Small intestine (tissue), 7 donors: ENCODE results near the gene ANKRD23. TPM values are rescaled to one million over a fixed set of nuclear protein-coding genes. Genes with fewer than 3 reads are reported as not detected.
"Not testable (repeated sequence)": the region's sequence is repeated elsewhere in the genome, so short reads cannot be mapped to it uniquely, and the experiment has no call there.

ENCODE experiments used
- DNase-seq, 2 donors: peaks; one replicate each; pipeline versions ENCODE4 v3.0.0 to v3.0.0-alpha.2; 2013
- FAIRE-seq: peaks from 2 replicates; lab custom pipeline; 2012; peaks lifted over from hg19 to GRCh38; lab: Jason Lieb, UNC
- H3K27ac ChIP-seq, 3 donors: one replicate each; pipeline ENCODE4 v1.5.1; 2013; ENCODE audit warnings: low read length in 2 of 3, mild to moderate bottlenecking in 2 of 3, control low read depth in 1 of 3, inconsistent platforms in 1 of 3, low read depth in 1 of 3, moderate library complexity in 1 of 3
- H3K27me3 ChIP-seq, 3 donors: one replicate each; pipeline ENCODE4 v1.6.1; 2013; ENCODE audit warnings: low read length in 3 of 3, inconsistent platforms in 1 of 3; ENCODE audit not compliant: control insufficient read depth in 3 of 3, insufficient read depth in 3 of 3
- H3K36me3 ChIP-seq, 3 donors: one replicate each; pipeline ENCODE4 v1.6.1; 2013; ENCODE audit warnings: low read length in 3 of 3, inconsistent platforms in 1 of 3, low read depth in 1 of 3, mild to moderate bottlenecking in 1 of 3, moderate library complexity in 1 of 3; ENCODE audit not compliant: control insufficient read depth in 3 of 3, insufficient read depth in 2 of 3
- H3K4me1 ChIP-seq, 3 donors: one replicate each; pipeline ENCODE4 v1.6.1; 2013; ENCODE audit warnings: low read length in 2 of 3, inconsistent platforms in 1 of 3, low read depth in 1 of 3, mild to moderate bottlenecking in 1 of 3, moderate library complexity in 1 of 3; ENCODE audit not compliant: control insufficient read depth in 3 of 3, insufficient read depth in 2 of 3
- H3K4me3 ChIP-seq, 3 donors: one replicate each; pipeline ENCODE4 v1.5.1; 2013; ENCODE audit warnings: low read length in 3 of 3, control low read depth in 1 of 3, inconsistent platforms in 1 of 3, low read depth in 1 of 3, mild to moderate bottlenecking in 1 of 3, moderate library complexity in 1 of 3
- H3K9me3 ChIP-seq, 2 donors: one replicate each; pipeline ENCODE4 v1.6.1; 2013; ENCODE audit warnings: low read depth in 1 of 2, low read length in 1 of 2; ENCODE audit not compliant: control insufficient read depth in 2 of 2, insufficient read depth in 1 of 2
- WGBS, 3 donors: extraction: QIAGEN DNeasy Blood & Tissue Kit; methylation state at CpG; one replicate each; pipeline ENCODE4 v1.1.7; 2013; 5-methylcytosine and 5-hydroxymethylcytosine counted together
- polyA plus RNA-seq, 4 donors: library from polyadenylated mRNA; stranded (reverse) in 3 of 4; unstranded in 1 of 4; fragments of 200-250 nt in 3 of 4; fragments of 120-200 nt in 1 of 4; gene quantifications; one replicate each; pipeline versions ENCODE4 v1.2.1 to v1.2.3, GENCODE V29; 2013
- donor health status: healthy with polysubstance abuse.
- donor health status: control.
- donor health status: control.
- donor health status: Bipolar disorder and iron deficiency.
- donor health status: healthy.

The ANKRD23 gene
- polyA plus RNA-seq, 4 donors, result 2.2 to 4.0 (median 3.2) TPM

- H3K36me3 ChIP-seq, result peaks cover 0 to 56% (median 6%) of the 10 kb centered on the region in 3 donors
- H3K4me3 ChIP-seq, result no peak overlapping the region
- no peak for FAIRE-seq
- no peaks in the 10 kb centered on the region for H3K9me3 ChIP-seq
- H3K4me1 ChIP-seq, result peaks cover 0 to 4% (median 4%) of the 10 kb centered on the region in 3 donors
- DNase-seq, result no peak
- 81 to 89% (median 87%) methylated on average over 10 of the region's 10 CpGs for WGBS, 3 donors
- peak overlapping the region in 2 of 3 donors; percentile 41 to 92 for H3K27ac ChIP-seq
- no peaks in the 10 kb centered on the region for H3K27me3 ChIP-seq
Measured at GRCh38 chr2:96807127-96807471, 36.7 kb downstream of the ANKRD23 start.

GRCh38 chr2:96806468-96807126 lies 37.2 kb downstream of the ANKRD23 start:
- no peak overlapping the region for H3K4me3 ChIP-seq
- WGBS, 3 donors, result 74 to 88% (median 78%) methylated on average over 23 of the region's 23 CpGs
- no peaks in the 10 kb centered on the region for H3K27me3 ChIP-seq
- H3K9me3 ChIP-seq, result no peaks in the 10 kb centered on the region
- DNase-seq (no peak), FAIRE-seq (no peak)
- H3K36me3 ChIP-seq, result peaks cover 0 to 57% (median 7%) of the 10 kb centered on the region in 3 donors
- peak overlapping the region; percentile 25 to 92 (median 41) for H3K27ac ChIP-seq
- H3K4me1 ChIP-seq, result peaks cover 0 to 4% (median 4%) of the 10 kb centered on the region in 3 donors

DNA sequence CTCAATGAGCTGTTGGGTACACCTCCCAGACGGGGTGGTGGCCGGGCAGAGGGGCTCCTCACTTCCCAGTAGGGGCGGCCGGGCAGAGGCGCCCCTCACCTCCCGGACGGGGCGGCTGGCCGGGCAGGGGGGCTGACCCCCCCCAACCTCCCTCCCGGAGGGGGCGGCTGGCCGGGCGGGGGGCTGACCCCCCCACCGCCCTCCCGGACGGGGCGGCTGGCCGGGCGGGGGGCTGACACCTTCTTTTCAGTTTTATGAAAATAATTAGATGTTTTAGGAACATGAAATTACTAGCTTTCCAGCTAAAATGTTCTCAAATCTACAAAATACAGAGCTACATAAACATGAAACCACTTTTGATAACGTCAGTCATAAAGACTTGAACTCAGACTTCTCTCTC lies 37.9 kb downstream of the ANKRD23 start:
- peaks cover 0 to 58% (median 7%) of the 10 kb centered on the region in 3 donors for H3K36me3 ChIP-seq
- not testable (repeated sequence) for H3K27ac ChIP-seq, H3K4me1 ChIP-seq, DNase-seq, FAIRE-seq, H3K4me3 ChIP-seq, H3K27me3 ChIP-seq, H3K9me3 ChIP-seq
- 76 to 92% (median 80%) methylated on average over 14 to 17 of the region's 20 CpGs for WGBS, 3 donors

DNA sequence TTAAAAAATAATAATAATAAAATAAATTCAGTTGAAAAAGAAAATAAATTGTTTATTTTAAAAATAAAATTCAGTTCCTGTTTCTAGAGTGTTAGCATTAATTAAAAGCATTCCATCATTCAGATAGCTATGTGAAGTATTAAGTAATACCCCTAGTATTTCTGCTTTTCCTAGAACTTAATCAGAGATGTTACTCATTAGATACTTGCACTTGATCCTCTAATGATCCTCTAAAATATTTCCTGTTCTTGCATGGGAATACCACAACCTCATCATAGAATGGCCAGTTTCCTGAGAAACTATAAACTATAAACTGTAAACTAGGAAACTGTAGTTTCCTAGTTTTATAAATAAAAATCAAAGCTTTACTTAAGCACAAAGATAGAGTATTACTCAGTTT lies 38.8 kb downstream of the ANKRD23 start:
- DNase-seq (no peak), FAIRE-seq (no peak)
- Histone ChIP-seq H3K36me3 (peaks cover 0 to 60% (median 7%) of the 10 kb centered on the region in 3 donors), H3K4me3 (no peak overlapping the region), H3K9me3 (no peaks in the 10 kb centered on the region), H3K4me1 (peaks cover 0 to 6% (median 0%) of the 10 kb centered on the region in 3 donors), H3K27ac (no peak overlapping the region), H3K27me3 (no peaks in the 10 kb centered on the region)

- no peaks in the 10 kb centered on the region for H3K9me3 ChIP-seq
- DNase-seq, result no peak
- no peak for FAIRE-seq
- peaks cover 4 to 66% (median 6%) of the 10 kb centered on the region in 3 donors for H3K36me3 ChIP-seq
- peaks cover 0 to 6% (median 0%) of the 10 kb centered on the region in 3 donors for H3K4me1 ChIP-seq
- H3K27me3 ChIP-seq, result no peaks in the 10 kb centered on the region
- H3K4me3 ChIP-seq, result no peak overlapping the region
- 89 to 95% (median 94%) methylated on average over 7 of the region's 7 CpGs for WGBS, 3 donors
- no peak overlapping the region for H3K27ac ChIP-seq
Measured at GRCh38 chr2:96802721-96803120, 41.1 kb downstream of the ANKRD23 start.

GRCh38 chr2:96801786-96802595 lies 41.8 kb downstream of the ANKRD23 start:
- no peaks in the 10 kb centered on the region for H3K9me3 ChIP-seq
- H3K4me3 ChIP-seq, result no peak overlapping the region
- H3K36me3 ChIP-seq, result peaks cover 4 to 71% (median 6%) of the 10 kb centered on the region in 3 donors
- H3K4me1 ChIP-seq, result peaks cover 0 to 6% (median 0%) of the 10 kb centered on the region in 3 donors
- no peaks in the 10 kb centered on the region for H3K27me3 ChIP-seq
- DNase-seq (no peak), FAIRE-seq (no peak)
- WGBS, 3 donors, result 74 to 86% (median 81%) methylated on average over 10 of the region's 10 CpGs
- H3K27ac ChIP-seq, result no peak overlapping the region

- DNase-seq (peak; percentile 77 to 83), FAIRE-seq (no peak)
- H3K27me3 ChIP-seq, result no peaks in the 10 kb centered on the region
- H3K4me1 ChIP-seq, result peaks cover 0 to 6% (median 0%) of the 10 kb centered on the region in 3 donors
- no peak overlapping the region for H3K4me3 ChIP-seq
- H3K27ac ChIP-seq, result no peak overlapping the region
- no peaks in the 10 kb centered on the region for H3K9me3 ChIP-seq
- WGBS, 3 donors, result 29 to 44% (median 35%) methylated on average over 15 of the region's 15 CpGs
- H3K36me3 ChIP-seq, result peaks cover 4 to 68% (median 6%) of the 10 kb centered on the region in 3 donors
Measured at GRCh38 chr2:96801005-96801785, 42.6 kb downstream of the ANKRD23 start.
